ENCODE results near the gene CD80.
"Not testable (repeated sequence)": the region's sequence is repeated elsewhere in the genome, so short reads cannot be mapped to it uniquely, and the experiment has no call there.

The CD80 gene, protein sequence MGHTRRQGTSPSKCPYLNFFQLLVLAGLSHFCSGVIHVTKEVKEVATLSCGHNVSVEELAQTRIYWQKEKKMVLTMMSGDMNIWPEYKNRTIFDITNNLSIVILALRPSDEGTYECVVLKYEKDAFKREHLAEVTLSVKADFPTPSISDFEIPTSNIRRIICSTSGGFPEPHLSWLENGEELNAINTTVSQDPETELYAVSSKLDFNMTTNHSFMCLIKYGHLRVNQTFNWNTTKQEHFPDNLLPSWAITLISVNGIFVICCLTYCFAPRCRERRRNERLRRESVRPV

DNA sequence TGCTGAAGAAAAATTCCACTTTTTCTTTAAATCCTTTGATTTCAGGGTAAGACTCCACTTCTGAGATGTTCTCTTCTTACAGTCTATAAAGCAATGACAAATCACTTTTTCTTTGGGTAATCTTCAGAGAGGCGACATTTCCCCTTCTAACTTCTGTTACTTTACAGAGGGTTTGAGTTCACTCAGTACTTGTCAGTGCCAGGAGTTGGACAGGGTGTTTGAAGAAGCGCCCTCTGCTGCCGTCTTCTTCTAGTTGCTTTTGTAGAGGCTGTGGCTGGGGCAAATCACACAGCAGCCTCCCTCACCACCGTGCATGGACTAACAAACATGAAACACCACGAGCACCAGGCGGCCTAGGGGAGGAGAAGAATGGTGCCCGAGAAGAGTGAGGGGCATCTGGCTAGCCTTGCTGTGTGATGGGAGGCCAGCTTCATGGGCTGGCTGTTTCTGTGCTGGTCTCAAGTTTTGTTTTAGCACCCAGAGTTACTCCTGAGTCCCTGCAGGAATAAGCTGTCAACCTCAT lies at the start of gene CD80:
CD80 (minus strand) TSS at position 174 of the 523 bp plus-strand sequence. CDS start 1,886 bp downstream, outside the sequence.
- no peak for DNase-seq

DNA sequence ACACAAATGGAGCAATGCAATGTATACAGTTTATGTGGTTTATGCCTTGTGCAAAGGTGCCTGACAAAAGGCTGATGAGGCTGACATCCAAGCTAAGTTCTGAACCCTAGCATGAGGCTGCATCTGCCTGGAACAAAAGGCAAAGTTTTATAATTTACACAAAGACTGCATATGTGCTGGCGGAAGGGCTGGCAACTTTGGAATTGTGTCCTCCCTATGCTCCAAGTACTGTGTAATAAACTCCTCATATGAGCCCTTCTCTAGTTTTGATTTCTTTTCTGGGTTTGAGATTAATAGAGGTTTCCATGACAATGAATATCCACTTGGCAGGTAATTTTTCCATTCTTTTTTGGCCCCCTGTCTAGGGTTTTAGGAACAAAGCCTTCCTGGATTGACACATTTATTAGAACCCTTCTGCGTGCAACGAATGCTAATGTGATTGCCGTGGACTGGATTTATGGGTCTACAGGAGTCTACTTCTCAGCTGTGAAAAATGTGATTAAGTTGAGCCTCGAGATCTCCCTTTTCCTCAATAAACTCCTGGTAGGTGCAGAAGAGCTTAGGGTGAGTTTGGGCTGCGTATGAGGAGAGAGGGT lies 49.1 kb upstream of the CD80 start:
- no peak for DNase-seq

GRCh38 chr3:119604878-119605277 lies 45.5 kb upstream of the CD80 start:
- DNase-seq: no peak

- DNase-seq: no peak
Measured at GRCh38 chr3:119602676-119603075, 43.3 kb upstream of the CD80 start.

DNA sequence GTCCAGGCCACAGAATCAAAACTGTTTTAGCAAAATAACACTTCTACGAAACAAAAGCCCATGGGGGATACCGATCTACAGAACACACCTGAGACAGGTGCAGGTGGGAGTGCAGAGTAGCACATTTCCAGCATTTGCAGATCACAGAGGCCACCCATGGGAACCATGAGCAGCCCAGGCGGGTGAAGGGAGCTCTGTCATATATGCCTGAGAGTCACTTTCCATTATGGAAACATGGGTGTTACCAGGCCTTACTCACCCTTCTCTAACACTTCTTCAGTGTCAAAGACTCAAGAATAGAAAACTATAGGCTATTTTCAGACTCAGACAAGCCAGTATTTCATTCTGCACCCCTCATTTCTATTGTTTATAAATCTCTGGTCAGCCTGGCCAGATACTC lies 41.7 kb upstream of the CD80 start:
- DNase-seq: no peak

GRCh38 chr3:119600732-119601131 lies 41.3 kb upstream of the CD80 start:
- no peak for DNase-seq

DNA sequence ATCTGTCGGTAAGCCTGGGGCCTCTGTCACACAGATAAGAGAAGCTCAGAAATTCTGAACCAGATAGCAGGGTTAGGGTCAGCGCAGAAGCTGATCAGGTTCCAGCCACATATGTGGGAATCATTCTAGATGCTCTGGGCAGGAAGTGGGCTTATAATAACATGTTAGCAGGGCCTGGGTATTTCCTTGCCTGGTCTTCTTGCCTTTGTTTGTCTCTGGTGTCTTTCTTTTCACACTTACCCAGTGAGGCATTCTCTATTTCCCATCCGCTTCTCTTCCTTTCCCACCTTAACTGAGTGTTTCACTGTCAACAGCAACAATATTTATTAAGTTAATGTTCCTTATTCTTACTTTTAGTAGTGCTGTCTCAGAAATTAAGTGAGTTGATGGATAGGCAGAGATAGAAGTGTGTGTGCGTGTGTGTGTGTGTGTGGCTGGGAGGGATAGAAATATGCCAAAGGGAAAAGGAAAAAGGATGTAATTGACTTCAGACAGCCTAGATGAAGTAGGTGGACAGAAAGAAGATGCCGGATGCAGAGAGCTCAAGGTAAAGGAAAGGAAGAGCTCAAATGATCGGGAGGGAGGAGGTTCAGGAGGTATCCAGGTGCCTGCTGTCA lies 40.3 kb upstream of the CD80 start:
- no peak for DNase-seq

GRCh38 chr3:119598410-119599098 lies 39.1 kb upstream of the CD80 start:
- DNase-seq: no peak

DNA sequence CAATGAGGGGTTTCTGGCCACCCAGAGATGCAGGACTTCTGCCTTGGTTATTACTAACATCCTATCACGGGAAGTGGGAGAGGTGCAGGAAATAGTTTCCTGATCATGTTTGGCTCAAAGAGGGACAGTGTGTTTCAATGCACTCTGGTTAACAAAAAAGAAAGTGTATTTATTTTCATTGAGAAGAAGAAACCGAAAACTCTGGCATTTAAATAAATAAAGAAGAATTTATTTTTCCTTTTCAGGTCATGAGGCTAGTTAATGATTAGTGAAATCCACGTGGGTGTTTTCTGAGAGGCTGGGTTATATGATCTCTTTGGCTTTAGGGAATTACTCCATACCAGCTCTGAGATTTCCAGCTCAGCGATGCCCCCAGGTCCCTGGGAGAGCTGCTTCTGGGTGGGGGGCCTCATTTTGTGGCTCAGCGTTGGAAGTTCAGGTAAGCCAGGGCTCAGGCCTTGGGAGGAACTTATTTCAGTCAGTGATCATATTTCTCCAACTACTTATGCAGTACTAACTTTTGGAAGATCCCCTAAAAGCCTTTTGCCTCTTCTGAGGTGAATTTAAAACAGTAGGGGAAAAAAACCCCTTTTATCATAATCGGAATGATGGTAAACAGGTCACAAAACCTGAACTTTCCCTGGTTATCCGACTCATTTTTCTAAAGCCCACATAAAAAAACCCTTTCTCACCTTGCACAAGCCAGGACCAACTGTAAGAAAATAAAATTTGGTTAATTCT lies 38.3 kb upstream of the CD80 start, which contains the start of gene PLA1A:
PLA1A (plus strand) TSS at position 338 of the 741 bp plus-strand sequence; CDS start at position 367, 29 bp downstream.
- no peak for DNase-seq

DNA sequence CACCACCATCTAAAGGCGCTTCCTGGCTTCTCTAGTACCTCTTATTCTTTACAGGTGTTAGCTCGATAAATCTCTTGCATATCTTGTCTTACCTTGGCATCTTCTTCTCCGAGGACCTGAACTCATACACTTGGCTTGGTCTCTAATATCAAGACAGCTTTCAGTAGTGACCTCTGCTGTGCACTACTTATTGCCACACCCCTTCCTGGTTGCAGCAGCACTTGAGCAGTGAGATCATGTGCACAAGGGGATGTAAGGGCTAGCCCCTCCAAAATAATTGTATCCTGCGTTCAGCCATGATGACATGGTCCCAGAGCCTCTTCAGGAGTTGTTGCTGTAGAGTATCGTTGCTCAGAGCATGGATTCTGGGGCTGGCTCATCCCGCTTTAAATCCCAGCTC lies 37.0 kb upstream of the CD80 start:
- DNase-seq: no peak

GRCh38 chr3:119595639-119596334 lies 36.4 kb upstream of the CD80 start:
- DNase-seq: no peak

DNA sequence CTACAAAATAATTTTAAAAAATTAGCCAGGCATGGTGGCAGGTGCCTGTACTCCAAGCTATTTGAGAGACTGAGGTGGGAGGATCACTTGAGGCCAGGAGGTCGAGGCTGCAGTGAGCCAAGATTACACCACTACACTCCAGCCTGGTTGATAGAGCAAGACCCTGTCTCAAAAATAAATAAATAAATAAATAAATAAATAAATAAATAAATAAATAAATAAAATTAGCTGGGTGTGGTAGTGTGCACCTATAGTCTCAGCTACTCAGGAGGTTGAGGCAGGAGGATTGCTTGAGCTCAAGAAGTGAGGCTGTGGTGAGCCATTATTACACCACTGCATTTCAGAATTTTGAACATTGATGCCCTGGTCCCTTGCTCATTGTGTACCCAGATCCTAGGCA lies 35.5 kb upstream of the CD80 start:
- not testable (repeated sequence) for DNase-seq

DNA sequence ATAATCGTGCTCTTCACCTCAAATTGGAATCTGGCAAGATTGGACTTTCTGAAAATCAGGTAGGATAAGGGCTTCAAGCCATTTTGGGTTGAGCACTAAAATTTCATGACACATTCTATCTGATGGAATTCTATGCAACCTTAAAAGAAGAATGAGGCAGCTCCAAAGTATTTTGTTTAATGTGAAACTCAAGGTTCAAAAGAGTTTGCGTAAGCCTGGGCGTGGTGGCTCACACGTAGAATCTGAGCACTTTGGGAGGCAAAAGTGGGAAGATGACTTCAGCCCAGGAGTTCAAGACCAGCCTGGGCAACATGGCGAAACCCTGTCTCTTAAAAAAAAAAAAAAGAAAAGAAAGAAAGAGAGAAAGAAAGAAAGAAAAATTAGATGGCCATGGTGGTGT lies 34.7 kb upstream of the CD80 start:
- no peak for DNase-seq

DNA sequence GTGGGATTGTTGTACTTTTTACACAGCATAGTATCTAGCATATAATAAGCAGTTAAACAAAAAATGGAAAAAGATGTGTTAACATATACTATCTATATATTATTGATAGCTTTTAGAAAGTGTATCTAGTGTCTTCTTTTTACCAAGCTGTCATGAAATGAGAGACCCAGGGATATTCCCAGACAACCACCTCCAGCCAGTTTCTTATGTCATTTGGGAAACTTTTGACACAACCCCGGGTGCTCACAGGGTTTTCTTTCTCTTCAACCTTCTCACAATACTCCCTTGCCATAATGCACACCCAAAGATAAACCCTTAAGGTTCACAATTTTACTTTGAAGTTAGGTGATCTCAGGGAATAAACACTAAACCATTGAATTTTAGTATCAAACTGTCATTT lies 33.4 kb upstream of the CD80 start:
- no peak for DNase-seq

- DNase-seq: no peak
Measured at GRCh38 chr3:119590706-119591105, 31.3 kb upstream of the CD80 start.

DNA sequence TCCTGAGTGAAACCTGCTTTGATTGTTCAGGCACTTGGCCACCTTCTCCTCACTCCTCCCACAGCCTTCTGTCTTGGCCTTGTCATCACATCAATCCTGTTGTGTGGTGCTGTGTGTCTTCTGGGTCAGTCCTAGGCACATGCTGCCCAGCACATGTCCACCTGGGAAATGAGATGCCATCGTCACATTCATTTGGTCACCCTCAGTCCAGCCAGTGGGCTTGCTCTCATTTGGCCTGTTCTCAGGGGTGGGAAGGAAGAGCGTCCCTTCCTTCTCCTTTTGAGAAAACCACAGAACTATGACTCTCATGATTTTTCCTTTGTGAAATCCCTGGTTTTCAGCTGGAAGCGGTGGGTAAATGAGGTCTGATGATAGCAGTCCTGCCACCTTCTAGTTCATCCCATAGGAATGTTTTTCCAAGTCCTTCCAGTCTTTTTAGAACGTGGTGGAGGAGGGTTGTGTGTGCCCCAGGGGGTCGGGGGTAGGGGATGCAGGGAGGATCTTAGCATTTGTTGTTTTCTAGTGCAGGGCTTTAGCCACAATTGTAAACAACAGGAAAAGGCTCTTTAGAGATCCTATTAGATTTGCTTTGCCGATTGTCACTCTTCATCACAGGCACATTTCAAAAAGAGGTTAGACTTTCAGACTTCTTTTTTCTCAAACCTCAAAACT lies 29.8 kb upstream of the CD80 start:
- no peak for DNase-seq

GRCh38 chr3:119588112-119588511 lies 28.7 kb upstream of the CD80 start:
- DNase-seq: no peak

GRCh38 chr3:119586733-119587172 lies 27.3 kb upstream of the CD80 start:
- no peak for DNase-seq

- DNase-seq: no peak
Measured at GRCh38 chr3:119585856-119586570, 26.6 kb upstream of the CD80 start.

- DNase-seq: no peak
Measured at GRCh38 chr3:119585208-119585607, 25.8 kb upstream of the CD80 start.

- no peak for DNase-seq
Measured at GRCh38 chr3:119582178-119582577, 22.8 kb upstream of the CD80 start.
